Stimulated activated naive CD4-positive, alpha-beta T cell treated with Interleukin-2 at 50 U/mL for 16 hours (primary cell): ENCODE measurements around the gene TPM4.
"Not testable (repeated sequence)": the region's sequence is repeated elsewhere in the genome, so short reads cannot be mapped to it uniquely, and the experiment has no call there.

Experiments used
- DNase-seq: peaks from one replicate; lab custom pipeline; 2025; lab: John Stamatoyannopoulos, UW

TPM4 gene

DNA sequence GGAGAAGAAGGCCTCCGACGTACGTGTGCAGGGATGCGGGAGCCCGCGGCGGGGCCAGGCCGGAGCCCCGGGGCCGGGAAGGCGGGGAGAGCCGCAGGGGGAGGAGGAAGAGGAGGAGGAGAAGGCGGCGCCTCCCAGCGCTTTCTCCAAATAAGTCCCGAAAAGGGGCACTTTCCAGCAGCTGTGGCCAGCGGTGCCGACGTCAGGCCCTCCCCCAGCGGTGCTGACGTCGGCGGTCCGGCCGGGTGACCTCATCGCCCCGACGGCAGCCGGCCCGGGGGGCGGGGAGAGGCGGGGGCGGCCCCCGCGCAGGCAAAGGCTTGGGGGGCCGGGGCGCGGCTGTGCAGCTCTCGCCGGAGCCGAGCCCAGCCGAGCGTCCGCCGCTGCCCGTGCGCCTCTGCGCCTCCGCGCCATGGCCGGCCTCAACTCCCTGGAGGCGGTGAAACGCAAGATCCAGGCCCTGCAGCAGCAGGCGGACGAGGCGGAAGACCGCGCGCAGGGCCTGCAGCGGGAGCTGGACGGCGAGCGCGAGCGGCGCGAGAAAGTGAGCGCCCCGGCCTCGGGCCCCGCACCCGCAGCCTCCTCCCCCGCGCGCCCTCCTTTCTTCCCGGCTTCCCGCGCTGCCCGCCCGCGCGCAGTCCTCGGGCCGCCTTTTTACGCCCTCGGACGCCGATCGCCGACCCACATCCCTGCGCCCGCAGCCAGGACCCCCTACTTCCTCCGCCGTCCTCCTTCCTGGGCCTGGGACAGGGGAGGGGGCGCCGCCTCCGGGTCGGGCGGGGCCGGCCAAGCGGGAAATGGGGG lies at the start of gene TPM4:
Gene TPM4, plus strand, starts transcription at position 342 of the 804 bp plus-strand sequence. Its CDS starts 71 bp downstream, at position 413.
- DNase-seq: peak; percentile 79

DNA sequence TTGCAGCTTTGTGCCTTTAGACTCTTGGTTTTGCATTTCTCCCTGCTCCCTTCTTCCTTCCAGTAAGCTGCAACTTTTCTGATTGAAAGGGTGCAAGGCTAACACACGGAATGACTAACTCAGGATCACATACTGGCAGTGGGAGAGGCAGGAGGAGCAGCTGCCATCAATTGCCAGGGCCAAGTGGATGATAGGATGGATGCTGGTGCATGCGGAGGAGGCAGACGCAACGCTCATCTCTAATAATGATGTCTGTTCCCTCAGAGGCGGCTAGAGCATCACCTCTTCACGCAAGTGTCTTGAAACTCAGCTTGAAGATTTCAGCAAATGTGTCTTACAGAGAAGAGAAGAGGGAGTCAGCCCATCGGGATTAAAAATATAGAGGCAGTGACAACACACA lies 49.5 kb upstream of the TPM4 start:
- DNase-seq: no peak

DNA sequence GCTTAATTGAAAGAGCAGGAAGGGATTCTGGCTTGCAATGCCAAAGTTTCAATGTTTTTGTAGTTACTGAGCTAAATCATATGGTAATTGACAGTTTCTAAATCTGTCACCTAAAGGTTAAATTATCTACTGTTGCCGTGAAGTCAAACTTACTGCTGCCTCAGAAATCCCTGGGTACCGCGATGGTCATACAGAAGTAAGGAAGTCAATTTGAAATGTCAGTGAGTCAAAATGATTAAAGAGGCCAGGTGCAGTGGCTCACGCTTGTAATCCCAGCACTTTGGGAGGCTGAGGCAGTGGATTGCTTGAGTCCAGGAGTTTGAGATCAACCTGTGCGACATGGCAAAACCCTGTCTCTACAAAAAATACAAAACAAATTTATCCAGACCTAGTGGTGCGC lies 48.8 kb upstream of the TPM4 start:
- no peak for DNase-seq

DNA sequence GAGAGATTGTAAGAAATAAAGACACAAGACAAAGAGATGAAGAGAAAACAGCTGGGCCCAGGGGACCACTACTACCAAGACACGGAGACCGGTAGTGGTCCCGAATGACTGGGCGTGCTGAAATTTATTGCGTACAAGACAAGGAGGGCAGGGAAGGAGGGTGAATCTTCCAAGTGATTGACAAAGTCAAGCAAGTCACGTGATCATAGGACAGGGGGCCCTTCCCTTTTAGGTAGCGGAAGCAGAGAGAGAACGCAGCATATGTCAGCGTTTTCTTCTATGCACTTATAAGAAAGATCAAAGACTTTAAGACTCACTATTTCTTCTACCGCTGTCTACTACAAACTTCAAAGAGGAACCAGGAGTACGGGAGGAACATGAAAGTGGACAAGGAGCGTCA lies 46.1 kb upstream of the TPM4 start:
- DNase-seq: not testable (repeated sequence)

DNA sequence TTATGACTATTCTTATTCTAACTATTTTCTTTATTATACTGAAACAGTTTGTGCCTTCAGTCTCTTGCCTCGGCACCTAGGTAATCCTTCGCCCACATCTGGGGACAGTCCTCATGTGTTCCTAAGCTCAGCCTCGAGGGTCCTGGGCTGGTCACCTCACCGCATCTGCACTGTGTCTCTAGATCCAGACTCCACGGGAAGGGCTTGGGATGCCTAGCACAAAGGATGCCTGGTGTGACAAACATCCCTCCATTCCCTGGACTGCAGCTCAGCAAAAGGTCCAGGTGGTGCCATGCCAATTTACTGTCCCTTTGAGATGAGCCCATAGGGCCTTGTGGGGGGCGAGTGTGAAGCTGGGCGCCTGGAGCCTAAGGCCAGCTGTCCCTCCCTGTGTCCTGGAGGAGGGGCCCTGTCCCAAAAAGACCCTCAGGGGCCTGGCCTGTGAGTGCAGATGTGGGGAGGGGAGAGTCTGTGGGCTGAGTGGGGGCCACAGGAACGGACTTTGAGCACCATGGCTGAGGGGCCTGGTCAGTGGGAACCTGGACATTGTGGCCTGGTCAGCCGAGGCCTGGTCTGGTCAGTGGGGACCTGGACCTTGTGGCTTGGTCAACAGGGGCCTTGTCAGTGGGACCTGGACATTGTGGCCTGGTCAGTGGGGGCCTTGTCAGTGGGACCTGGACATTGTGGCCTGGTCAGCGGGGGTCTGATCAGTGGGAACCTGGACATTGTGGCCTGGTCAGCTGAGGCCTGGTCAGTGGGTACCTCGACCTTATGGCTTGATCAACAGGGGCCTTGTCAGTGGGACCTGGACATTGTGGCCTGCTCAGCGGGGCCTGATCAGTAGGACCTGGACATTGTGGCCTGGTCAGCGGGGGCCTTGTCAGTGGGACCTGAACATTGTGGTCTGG lies 45.1 kb upstream of the TPM4 start:
- DNase-seq: no peak

DNA sequence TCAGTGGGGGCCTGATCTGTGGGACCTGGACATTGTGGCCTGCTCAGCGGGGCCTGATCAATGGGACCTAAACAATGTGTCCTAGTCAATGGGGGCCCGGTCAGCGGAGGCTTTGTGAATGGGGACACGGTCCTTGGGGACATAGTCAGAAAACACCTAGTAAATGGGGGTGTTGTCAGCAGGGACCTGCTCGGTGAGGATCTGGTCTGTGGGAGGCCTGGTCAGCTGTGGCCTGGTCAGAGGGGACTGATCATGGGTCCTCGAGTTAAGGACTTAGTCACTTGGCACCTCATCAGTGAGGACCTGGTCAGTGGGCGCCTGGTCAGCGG lies 44.5 kb upstream of the TPM4 start:
- DNase-seq: no peak

DNA sequence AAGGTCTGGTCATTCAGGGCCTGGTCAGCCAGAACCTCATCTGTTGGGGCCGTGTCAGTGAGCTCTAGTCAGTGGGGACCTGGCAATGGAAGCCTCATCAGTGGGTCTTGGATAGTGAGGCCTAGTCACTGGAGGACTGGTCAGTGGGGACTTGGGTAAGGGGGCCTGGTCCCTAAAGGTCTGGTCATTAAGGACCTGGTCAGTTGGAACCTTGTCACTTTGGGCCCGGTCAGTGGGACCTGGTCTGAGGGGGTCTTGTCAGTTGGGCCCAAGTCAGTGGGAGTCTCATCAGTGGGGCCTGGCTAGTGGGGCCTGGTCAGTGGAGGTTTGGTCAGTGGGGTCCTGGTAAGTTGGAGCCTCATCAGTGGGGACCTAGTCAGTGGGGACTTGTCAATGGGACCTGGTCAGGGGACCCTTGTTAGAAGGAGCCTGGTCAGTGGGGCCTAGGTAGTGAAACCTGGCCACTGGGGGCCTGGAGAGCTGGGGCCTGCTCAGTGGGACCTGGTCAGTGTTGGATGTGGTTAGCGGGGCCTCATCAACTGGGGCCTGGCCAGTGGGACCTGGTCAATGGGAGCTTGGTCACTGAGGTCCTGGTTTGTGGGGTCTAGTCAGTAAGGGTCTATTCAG lies 43.7 kb upstream of the TPM4 start:
- DNase-seq: no peak

DNA sequence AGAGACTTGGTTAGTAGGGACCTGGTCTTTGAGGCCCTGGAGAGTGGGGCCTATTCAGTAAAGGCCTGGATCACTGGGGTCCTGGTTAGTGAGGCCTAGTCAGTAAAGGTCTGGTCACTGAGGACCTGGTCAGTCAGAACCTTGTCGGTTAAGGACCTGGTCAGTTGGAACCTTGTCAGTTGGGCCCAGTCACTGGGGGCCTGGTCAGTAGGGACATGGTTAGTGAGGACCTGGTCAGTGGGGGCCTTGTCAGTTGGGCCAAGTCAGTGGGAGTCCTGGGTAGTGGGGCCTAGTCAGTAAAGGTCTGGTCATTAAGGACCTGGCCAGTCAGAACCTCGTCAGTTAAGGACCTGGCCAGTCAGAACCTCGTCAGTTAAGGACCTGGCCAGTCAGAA lies 43.2 kb upstream of the TPM4 start:
- no peak for DNase-seq

DNA sequence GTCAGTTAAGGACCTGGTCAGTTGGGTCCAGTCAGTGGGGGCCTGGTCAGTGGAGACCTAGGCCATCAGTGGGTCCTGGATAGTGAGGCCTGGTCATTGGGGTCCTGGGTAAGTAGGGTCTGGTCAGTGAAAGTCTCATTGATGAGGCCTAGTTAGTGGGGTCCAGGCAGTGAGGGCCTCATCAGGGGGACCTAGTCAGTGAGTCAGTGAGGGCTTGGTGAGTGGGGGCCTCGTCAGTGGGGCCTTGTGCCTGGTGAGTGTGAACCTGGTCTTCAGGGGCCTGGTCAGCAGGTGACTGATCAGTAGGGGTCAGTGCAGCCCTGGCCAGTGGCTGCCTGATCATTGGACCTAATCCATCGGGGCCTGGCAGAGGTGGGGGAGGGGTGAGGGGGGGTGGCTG lies 42.6 kb upstream of the TPM4 start:
- DNase-seq: no peak

DNA sequence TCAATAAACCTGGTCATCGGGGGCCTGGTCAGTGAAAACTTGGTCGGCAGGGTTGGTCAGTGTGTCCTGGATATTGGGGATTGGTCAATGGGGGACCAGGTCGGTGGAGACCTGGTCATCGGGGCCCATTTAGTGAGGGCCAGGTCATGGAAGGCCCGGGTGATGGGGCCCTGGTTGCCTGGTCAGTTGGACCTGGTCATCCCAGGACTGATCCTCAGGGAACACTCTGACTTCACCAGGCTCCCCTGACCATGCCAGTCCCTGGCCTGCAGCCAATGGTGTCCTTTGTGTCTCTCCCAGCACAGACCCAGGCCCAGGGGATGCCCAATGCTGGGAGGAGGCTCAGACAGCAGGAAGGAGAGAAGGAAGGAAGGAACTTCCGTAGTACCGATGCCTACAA lies 42.1 kb upstream of the TPM4 start:
- no peak for DNase-seq

DNA sequence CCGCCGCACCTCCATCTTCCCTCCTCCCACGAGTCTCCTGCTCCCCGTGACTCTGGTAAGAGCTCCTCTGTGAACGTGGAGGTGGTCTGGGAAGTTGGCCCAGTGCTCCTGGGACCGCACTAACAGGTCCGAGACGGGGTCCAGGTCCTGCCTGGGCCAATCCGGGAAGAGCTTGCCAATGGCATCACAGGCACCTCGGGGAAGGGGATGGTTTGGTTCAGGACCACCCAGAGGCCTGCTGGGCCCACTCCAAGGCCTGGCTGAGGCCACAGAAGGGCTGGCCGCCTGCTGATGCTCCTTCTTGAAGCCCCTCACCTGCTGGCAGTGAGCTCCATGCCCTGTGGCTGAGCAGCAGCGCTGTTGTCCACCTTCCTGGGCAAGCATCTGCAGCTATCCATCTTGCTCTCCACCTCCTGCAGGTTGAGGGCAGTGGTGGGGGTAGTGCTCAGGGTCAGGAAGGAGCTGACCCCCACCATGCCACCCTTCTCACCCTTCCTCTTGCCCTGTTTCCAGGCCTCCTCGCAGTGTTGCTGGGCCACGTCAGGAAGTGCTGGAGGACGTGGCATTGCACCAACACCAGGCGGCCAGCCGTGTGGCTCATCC lies 41.2 kb upstream of the TPM4 start:
- DNase-seq: no peak

DNA sequence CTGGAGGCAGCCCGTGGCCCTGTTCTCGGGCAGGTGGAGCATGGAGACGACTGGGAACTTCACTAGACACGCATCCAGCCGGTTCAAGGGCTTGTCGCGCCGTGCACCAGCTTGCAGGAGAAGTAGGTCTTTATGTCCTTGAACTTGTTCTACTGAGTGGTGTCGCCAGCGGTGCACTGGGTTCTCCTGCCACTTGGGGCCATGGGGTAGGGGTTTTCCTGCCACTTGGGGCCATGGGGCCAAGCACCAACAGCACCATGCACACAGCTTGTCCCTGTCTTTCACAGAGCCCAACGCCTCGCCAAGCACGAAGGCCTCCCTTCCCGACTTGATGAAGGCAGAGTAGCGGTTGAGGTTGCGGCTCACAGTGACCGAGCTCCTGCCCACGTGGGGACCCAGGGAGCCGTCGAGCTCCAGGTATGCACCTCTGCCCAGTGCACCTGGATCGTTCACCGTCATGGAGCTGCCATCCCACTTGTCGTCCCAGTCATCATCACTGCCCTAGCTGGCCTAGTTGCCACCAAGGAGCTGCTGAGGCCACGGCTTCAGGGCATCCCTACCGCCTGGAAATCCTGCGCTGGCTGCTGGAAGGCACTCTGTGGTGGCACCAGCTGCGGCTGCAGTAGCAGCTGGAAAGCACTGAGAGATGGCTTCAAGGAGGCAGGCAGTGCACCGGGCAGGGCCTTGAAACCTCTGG lies 40.5 kb upstream of the TPM4 start:
- DNase-seq: no peak

DNA sequence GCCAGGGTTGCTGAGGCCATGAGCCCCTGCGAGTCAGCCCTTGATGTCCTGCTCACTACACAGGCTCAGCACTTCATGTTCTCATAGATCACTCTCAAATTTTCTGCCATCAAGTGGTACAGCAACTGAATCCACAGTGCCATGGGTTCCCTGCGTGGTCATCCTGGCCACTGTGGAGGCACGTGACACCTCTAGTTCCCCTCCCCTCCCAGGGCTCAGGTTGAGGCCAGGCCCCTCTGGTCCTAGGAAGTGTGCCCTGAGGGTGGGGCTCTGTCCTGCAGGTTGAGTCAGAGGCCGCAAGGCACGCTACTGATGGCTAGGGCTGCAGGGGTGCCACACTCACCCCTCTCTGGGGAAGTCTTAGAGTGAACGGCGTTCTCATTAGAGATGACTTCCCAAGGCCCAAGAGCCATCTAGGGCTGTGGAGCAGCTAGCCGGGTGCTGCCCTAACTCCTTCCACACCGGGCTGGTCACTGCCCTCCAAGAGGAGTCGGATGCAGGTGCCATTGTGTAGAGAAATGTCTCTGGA lies 39.8 kb upstream of the TPM4 start:
- no peak for DNase-seq

DNA sequence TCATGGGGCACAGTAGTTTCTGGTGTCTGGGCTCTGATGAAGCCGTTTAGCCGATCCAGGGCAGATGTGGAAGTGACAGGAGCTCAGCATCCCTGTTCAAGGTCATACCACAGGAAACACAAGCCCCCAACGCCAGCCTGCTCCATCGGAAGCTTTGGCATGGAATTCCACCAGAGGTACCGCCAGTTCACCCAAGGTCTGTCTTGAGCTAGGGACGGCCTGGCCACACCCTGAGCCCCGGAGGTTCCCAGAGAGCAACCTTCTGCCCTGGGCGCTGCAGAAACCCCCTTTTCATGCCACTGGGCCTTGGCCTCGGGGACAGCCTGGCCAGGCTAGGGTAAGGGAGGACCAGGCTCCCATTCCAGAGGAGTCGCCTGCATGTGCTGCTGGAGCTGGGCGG lies 39.4 kb upstream of the TPM4 start:
- DNase-seq: no peak

DNA sequence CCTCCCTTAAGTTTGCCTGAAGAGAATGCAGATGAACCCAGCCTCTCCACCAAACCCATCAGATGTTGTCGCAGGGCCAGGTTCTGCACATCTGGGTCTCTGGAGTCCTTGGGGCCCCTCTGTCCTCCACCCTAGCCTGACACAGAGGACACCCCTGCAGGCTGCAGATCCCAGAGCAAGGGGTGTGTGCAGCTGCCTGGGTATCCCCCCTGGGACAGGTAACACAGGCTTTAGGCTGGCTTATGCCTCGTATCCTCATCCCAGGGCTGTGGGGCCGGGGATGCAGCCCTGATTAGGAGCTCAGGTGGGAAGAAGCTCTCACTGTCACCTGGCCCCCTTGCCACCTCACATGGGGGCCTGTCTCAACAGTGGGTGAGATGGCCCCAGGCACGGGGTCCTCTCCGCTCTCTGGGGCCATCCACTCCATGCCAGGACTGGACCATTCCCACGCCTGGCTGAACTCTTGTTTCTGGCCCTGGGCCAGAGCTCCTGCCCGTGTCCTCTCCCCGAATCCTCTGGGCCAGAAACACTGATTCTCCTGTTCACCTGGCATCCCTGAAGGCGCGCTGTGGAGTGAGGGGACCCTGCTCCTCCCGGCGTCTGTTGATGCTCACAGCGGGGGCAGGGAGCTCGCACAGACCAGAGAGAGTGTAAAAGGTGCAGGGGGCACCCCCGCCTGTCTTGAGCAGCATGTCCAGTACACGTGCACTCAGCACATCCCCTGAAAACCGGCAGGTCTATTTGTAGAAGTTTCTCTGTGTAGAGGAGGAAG lies 38.7 kb upstream of the TPM4 start:
- DNase-seq: no peak

DNA sequence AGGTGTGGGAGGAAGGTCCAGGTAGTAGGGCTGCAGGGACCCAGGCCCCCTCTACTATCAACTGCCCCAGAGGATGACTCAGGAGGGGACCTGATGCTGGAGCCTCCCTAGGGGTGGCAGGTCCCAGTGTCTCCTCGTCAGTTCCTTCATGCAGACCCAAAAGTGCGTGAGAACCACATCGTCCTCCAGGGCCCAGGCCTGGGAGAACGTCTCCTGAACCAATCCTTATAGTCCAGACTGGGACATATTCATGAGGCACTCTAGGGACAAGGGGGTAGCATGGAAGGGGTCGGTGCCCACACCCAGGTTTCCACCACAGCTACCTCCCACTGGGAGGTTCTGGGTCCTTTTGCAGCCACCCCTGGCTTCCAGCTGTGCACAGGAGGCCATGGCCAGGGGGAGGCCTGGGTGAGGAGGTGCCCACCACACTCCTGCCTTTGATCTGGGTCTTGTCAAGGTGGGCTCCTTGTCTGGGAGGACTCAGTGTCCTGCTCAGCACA lies 38.0 kb upstream of the TPM4 start:
- no peak for DNase-seq

DNA sequence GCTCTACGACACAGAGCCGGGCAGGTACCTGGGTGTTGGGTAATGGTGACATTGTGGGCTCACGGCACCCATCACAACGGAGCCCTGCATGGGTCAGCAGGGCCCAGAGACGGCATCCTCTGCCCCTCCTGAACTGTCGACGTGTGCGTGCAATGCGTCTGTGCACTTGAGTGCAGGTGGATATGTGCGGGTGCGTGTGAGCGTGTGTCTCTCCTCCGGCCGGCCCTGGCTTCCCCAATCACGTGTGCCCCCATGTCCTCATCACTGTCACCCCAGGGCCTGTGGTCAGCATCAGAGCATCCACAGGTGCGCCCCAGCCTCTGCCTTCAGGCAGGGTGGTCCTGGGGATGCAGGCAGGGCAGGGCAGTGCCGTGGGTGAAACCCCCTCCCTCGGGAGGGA lies 37.2 kb upstream of the TPM4 start:
- DNase-seq: no peak

DNA sequence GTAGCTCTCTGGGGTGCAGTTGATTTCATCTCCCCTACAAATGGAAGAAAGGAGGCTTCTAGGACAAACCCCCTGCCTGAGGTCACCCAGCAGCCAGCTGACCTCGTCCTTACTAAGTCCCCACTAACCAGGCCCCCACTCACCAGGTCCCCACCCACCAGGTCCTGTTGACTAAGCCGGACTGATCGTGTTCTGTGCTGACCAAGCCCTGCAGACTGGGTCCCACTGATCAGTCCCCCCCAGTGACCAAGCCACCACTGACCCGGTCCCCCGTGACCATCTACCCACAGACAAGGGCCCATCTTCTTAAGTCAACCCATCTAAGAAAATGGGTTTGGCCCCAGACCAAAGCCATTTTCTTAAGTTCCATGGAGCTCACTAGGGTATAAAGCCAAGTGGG lies 36.8 kb upstream of the TPM4 start:
- no peak for DNase-seq

DNA sequence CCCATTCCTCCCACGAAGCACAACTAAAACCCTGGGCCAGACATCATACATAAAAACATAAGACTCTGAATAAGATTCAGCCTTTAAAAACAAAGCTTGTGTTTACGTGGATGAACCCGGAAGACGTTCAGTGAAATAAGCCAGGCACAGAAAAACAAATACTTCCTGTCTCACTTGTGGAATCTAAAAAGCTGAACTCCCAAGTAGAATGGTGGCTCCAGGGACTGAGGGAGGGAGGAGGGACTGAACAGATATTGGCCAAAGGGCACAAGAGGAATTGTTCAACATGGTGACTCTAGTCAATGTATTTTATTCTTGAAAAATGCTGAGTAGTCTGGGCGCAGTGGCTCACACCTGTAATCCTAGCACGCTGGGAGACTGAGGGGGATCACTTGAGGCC lies 35.7 kb upstream of the TPM4 start:
- DNase-seq: no peak

DNA sequence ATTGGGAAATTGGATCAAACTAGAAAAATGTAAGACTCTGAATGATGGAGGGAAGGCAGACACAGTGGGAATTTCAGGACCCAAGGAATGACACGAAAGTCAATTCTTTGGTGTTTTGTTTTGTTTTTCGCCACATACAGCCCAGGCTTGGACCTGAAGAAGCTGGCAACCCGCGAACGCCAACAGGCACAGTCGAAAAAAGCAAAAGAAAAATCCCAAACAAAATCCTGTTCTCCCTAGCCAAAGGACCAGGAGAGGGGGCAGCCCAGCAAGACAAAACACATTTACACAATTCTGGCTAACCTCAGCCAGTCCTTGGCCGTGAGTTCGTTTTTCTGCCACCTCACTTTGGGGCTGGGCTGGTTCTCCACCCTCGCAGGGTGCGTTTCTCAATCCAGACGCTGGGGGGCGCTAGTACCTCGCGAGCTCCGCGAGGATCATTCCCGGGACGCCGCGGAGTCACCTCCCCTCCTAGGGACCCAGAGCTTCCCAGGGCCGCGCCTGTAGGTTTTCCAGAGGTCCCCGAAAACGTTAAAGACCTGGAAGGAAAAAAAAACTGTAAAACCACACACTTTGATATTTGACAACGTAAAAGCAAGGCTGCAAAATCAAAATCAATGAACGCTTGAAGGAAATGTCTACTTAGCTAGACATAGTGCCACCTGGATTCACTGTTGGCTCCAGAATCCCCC lies 34.9 kb upstream of the TPM4 start:
- peak; percentile 55 for DNase-seq
